ENCODE measurements around the gene PYGO1.

Gene PYGO1

GRCh38 chr15:55576943-55577342 lies 11.2 kb downstream of the PYGO1 start:
- no peak for TF ChIP-seq CTCF (IDR thresholded peaks at IDR 0.05; ENCODE audit: insufficient read depth, low read depth, low read length, missing control alignments)
- no peak for DNase-seq (ENCODE audit: low read depth)
- no peak overlapping the region for H3K4me3 ChIP-seq (ENCODE audit: low read depth, low read length)

GRCh38 chr15:55574096-55574495 lies 14.0 kb downstream of the PYGO1 start:
- TF ChIP-seq CTCF (IDR thresholded peaks at IDR 0.05; ENCODE audit: insufficient read depth, low read depth, low read length, missing control alignments) = no peak
- no peak for DNase-seq (ENCODE audit: low read depth)
- no peak overlapping the region for H3K4me3 ChIP-seq (ENCODE audit: low read depth, low read length)

- no peak for TF ChIP-seq CTCF (IDR thresholded peaks at IDR 0.05; ENCODE audit: insufficient read depth, low read depth, low read length, missing control alignments)
- no peak for DNase-seq (ENCODE audit: low read depth)
- H3K4me3 ChIP-seq (ENCODE audit: low read depth, low read length) = no peak overlapping the region
These were observed 14.9 kb downstream of the PYGO1 start for GRCh38 chr15:55573224-55573623.

- DNase-seq (ENCODE audit: low read depth) = no peak
- H3K4me3 ChIP-seq (ENCODE audit: low read depth, low read length) = no peak overlapping the region
- peak; percentile 19 for TF ChIP-seq CTCF (IDR thresholded peaks at IDR 0.05; ENCODE audit: insufficient read depth, low read depth, low read length, missing control alignments)
These were observed 23.6 kb downstream of the PYGO1 start for GRCh38 chr15:55564347-55565145.

- no peak for DNase-seq (ENCODE audit: low read depth)
- no peak overlapping the region for H3K4me3 ChIP-seq (ENCODE audit: low read depth, low read length)
- TF ChIP-seq CTCF (IDR thresholded peaks at IDR 0.05; ENCODE audit: insufficient read depth, low read depth, low read length, missing control alignments) = no peak
These were observed 25.5 kb downstream of the PYGO1 start for GRCh38 chr15:55562601-55563000.

- TF ChIP-seq CTCF (IDR thresholded peaks at IDR 0.05; ENCODE audit: insufficient read depth, low read depth, low read length, missing control alignments) = no peak
- H3K4me3 ChIP-seq (ENCODE audit: low read depth, low read length) = no peak overlapping the region
- DNase-seq (ENCODE audit: low read depth) = no peak
These were observed 33.1 kb downstream of the PYGO1 start for GRCh38 chr15:55555089-55555488.

GRCh38 chr15:55552926-55553325 lies 35.2 kb downstream of the PYGO1 start:
- no peak overlapping the region for H3K4me3 ChIP-seq (ENCODE audit: low read depth, low read length)
- DNase-seq (ENCODE audit: low read depth) = peak; percentile 9
- TF ChIP-seq CTCF (IDR thresholded peaks at IDR 0.05; ENCODE audit: insufficient read depth, low read depth, low read length, missing control alignments) = no peak
